ENCODE data around the gene C15orf39. TPM values are rescaled to one million over a fixed set of nuclear protein-coding genes. Genes with fewer than 3 reads are reported as not detected.

The C15orf39 gene
- total and polyA plus RNA-seq, 2 of the 13 experiments (the other 11 are each of a cell fraction or from before 2014, with no cell fraction given) = 6.2 to 13.5 TPM

DNA sequence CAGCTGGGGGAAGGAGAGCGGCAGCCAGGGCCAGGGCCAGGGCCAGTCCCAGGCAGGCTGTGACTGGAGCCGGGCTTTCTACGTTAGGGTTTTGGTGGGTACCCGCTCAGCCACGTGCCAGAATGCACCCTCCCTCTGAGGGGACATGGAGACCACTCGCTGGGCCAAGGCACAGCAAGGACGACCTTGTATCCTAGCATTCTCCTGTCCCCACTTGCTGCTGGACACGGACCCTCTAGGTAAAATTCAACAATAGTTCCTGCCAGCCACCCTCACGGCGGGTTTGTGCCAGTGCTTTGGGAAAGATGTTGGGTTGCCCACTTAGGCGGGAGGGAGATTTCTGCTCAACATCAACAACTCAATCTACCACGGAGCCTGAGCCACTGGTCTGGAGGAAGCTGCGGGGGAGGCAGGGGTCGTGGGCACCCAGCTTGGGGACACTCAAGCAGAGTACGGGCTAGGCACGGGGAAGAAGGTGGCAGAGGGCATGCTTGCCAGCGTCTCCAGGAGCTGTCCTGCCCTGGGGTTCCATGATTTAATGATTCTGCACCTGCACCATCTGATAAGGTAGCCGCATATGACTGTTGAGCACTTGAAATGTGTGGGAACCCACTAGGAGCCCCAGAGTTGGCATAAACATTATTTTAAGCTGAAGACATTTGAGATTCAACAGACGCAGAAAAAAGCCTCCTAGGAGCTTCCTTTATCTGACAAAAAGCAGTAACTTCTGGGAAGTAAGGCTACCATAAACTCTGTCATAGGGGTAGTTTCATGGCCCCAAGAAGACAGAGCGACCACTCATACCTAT lies 22.5 kb upstream of the C15orf39 start (continued):
- TF ChIP-seq POLR2G (IDR thresholded peaks at IDR 0.05; ENCODE audit: low read depth, low read length) (0 out of 2 replicates have a peak, but pooled peaks have one; percentile 11), LCORL (IDR thresholded peaks at IDR 0.05) (no peak), LCORL (CRISPR knock-in tag; IDR thresholded peaks at IDR 0.05) (0 out of 2 replicates have a peak, but pooled peaks have one; percentile 24), ZNF337 (CRISPR knock-in tag; IDR thresholded peaks at IDR 0.05; ENCODE audit: borderline replicate concordance, low read depth) (no peak), ZBTB38 (CRISPR knock-in tag; IDR thresholded peaks at IDR 0.05) (peak; percentile 44; the same call in 1 of the 2 replicates)
- TF ChIP-seq, protein P1, sequence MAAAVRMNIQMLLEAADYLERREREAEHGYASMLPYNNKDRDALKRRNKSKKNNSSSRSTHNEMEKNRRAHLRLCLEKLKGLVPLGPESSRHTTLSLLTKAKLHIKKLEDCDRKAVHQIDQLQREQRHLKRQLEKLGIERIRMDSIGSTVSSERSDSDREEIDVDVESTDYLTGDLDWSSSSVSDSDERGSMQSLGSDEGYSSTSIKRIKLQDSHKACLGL (CRISPR knock-in tag; IDR thresholded peaks at IDR 0.05) = 0 out of 2 replicates have a peak, but pooled peaks have one; percentile 15

DNA sequence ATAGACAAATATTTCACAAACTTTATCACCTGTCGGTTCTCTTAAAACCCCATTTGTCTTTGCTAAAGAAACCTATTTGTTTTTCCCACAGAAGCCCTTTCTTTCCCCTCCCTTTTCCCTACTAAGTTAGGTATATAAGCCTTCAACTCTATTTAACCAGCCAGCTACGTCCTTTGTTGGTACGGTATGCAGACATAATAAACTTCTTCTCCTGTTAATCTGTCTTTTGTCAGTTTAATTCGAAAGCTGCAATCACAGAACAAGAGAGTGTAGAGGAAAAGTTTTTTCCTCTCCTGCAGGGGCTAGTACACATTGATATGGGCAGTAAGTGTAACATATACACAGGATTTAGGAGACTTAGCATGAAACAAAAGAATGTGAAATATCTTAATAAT lies 21.9 kb upstream of the C15orf39 start:
- no peak overlapping the region for H2AFZ ChIP-seq (ENCODE audit: low read length)
- DNase-seq (ENCODE audit: low spot score) = peak; percentile 52
- peak overlapping the region in 1 of 3 experiments; percentile 17; a peak in 1 of 6 replicates for H3K4me3 ChIP-seq (replicated peaks in 1 of 3; ENCODE audit: insufficient read depth in 1 of 3, low read depth in 2 of 3, low read length in 3 of 3)
- no peaks in the 10 kb centered on the region for H3K27me3 ChIP-seq (ENCODE audit: control insufficient read depth in 1 of 2, insufficient read depth in 2 of 2, low read length in 2 of 2)
- no peaks in the 10 kb centered on the region for H3K36me3 ChIP-seq (replicated peaks in 1 of 2; ENCODE audit: control insufficient read depth in 1 of 2, insufficient read depth in 2 of 2, low read length in 2 of 2)
- H3K27ac ChIP-seq (ENCODE audit: extremely low read length, insufficient read depth, low read length) = no peak overlapping the region
- H3K4me1 ChIP-seq (ENCODE audit: insufficient read depth, low read length) = peaks cover 83% of the 10 kb centered on the region
- no peaks in the 10 kb centered on the region for H3K79me2 ChIP-seq (ENCODE audit: insufficient read depth, low read length)
- H3K9ac ChIP-seq (ENCODE audit: insufficient read depth, low read depth, low read length) = no peak overlapping the region
- WGBS (ENCODE audit: low lambda C conversion rate) = 19% methylated on average over 4 of the region's 4 CpGs
- intact Hi-C loops (cut with micrococcal nuclease; ENCODE audit: unreplicated experiment) = loop anchor here (5.0 kb wide), 1 partner anchor 32 kb away; no protein-coding TSS in a partner anchor
- TF ChIP-seq SOX13 (IDR thresholded peaks at IDR 0.05) = no peak
- peak in 1 of 2 experiments; percentile 26; a peak in 1 of 4 replicates for TF ChIP-seq SOX13 (CRISPR knock-in tag; conservative IDR thresholded peaks at IDR 0.05 in 1 of 2, IDR thresholded peaks at IDR 0.05 in 1 of 2)
- no peak for TF ChIP-seq ZNF441 (CRISPR knock-in tag; IDR thresholded peaks at IDR 0.05; ENCODE audit: borderline replicate concordance)
- ChIA-PET POLR2A (interaction anchor here (1.4 to 8.7 kb wide), 7 partner anchors 13 to 136 kb away, joined by 3 to 151 read pairs (median 8); partner anchors contain the start of gene C15orf39), CTCF (ENCODE audit: low intra/inter-chr PET ratio, low total read pairs) (no interaction called here)
- no TSS peak for BruUV-seq (replicated peaks)
- H3K9me3 ChIP-seq (ENCODE audit: low read length) = no peaks in the 10 kb centered on the region
- FAIRE-seq = no peak
- in situ Hi-C loops (cut with HindIII; ENCODE audit: extremely low pct_ligation_motif_present, low pct_unique_long_range_greater_than_20kb) = no loop called here
- no peaks in the 10 kb centered on the region for H4K20me1 ChIP-seq (ENCODE audit: insufficient read depth, low read length)
- peak overlapping the region; percentile 86 for H3K4me2 ChIP-seq (ENCODE audit: low read depth, low read length)
- no peak for ATAC-seq

Data from HepG2 (cell line).